Karpas-422 (cell line): Measurements from ENCODE around the gene RPL5. TPM values are rescaled to one million over a fixed set of nuclear protein-coding genes. Genes with fewer than 3 reads are reported as not detected.

ENCODE experiments used
- DNase-seq: peaks from one replicate; pipeline ENCODE4 v3.0.0-alpha.2; 2015
- H2AFZ ChIP-seq: fragments of 200-600 bp; sonication (generic); 2 replicates; pipeline ENCODE4 v1.6.1; 2014; ENCODE audit warnings: antibody characterized with exemption, low read length, mixed read lengths
- H3K27ac ChIP-seq: fragments of 200-600 bp; sonication (generic); 2 replicates; pipeline ENCODE4 v1.5.1; 2014; ENCODE audit warnings: mild to moderate bottlenecking, low read length, moderate library complexity
- H3K27me3 ChIP-seq: fragments of 200-600 bp; sonication (generic); 2 replicates; pipeline ENCODE4 v1.6.1; 2014; ENCODE audit warnings: low read length, mixed read lengths
- H3K36me3 ChIP-seq: fragments of 200-600 bp; sonication (generic); 2 replicates; pipeline ENCODE4 v1.6.1; 2014; ENCODE audit warnings: low read length, mixed read lengths; ENCODE audit not compliant: insufficient read depth
- H3K4me1 ChIP-seq: fragments of 200-600 bp; sonication (generic); 2 replicates; pipeline ENCODE4 v1.6.1; 2014; ENCODE audit warnings: mild to moderate bottlenecking, low read length, mixed read lengths
- H3K4me2 ChIP-seq: fragments of 200-600 bp; sonication (generic); 2 replicates; pipeline ENCODE4 v1.6.1; 2014; ENCODE audit warnings: low read length, low read depth, mild to moderate bottlenecking; ENCODE audit not compliant: poor library complexity, severe bottlenecking
- H3K4me3 ChIP-seq: fragments of 200-600 bp; sonication (generic); 2 replicates; pipeline ENCODE4 v1.5.1; 2014; ENCODE audit warnings: mild to moderate bottlenecking, antibody characterized with exemption, low read length, mixed read lengths
- H3K79me2 ChIP-seq: fragments of 200-600 bp; sonication (generic); 2 replicates; pipeline ENCODE4 v1.6.1; 2014; ENCODE audit warnings: mild to moderate bottlenecking, low read length, mixed read lengths
- H3K9ac ChIP-seq: fragments of 200-600 bp; sonication (generic); 2 replicates; pipeline ENCODE4 v1.6.0; 2014; ENCODE audit warnings: low read length
- H3K9me2 ChIP-seq: fragments of 200-600 bp; sonication (generic), shearing (Covaris generic); replicated peaks from 2 replicates; pipeline ENCODE4 v1.6.0; 2014; ENCODE audit warnings: mild to moderate bottlenecking, low read length, moderate library complexity; ENCODE audit not compliant: insufficient read depth
- H3K9me3 ChIP-seq: fragments of 300-700, 200-600 bp; sonication (generic); 2 replicates; pipeline ENCODE4 v1.6.1; 2014; ENCODE audit warnings: low read length, mixed read lengths
- H4K20me1 ChIP-seq: fragments of 200-600 bp; sonication (generic); 2 replicates; pipeline ENCODE4 v1.6.1; 2014; ENCODE audit warnings: mild to moderate bottlenecking, antibody characterized with exemption, low read length, low read depth; ENCODE audit not compliant: insufficient read depth
- total RNA-seq: library from RNA; depleted of rRNA; stranded (reverse); fragments of >200 nt; shearing (Covaris generic); gene quantifications from 2 replicates; pipeline ENCODE4 v1.2.3, GENCODE V29; 2014; ENCODE audit warnings: low replicate concordance

The RPL5 gene
- total RNA-seq, 1 experiment from 2014 or later, result 2,490 TPM

- H3K9ac ChIP-seq, result no peak overlapping the region
- no peak overlapping the region for H3K27ac ChIP-seq
- peak; percentile 46 for DNase-seq
- H3K79me2 ChIP-seq, result peaks cover 21% of the 10 kb centered on the region
- peaks cover 65% of the 10 kb centered on the region for H3K36me3 ChIP-seq
- H3K4me1 ChIP-seq, result peaks cover 12% of the 10 kb centered on the region
- peaks cover 41% of the 10 kb centered on the region for H4K20me1 ChIP-seq
- H3K4me2 ChIP-seq, result no peak overlapping the region
- H3K9me3 ChIP-seq, result no peaks in the 10 kb centered on the region
- H2AFZ ChIP-seq, result no peak overlapping the region
- no peaks in the 10 kb centered on the region for H3K9me2 ChIP-seq
- no peaks in the 10 kb centered on the region for H3K27me3 ChIP-seq
- H3K4me3 ChIP-seq, result no peak overlapping the region
Measured at GRCh38 chr1:92842082-92843045, 10.5 kb downstream of the RPL5 start.

GRCh38 chr1:92843046-92843423 is 11.2 kb downstream of the RPL5 start:
- H3K36me3 ChIP-seq, result peaks cover 58% of the 10 kb centered on the region
- no peak overlapping the region for H3K4me2 ChIP-seq
- no peak overlapping the region for H3K27ac ChIP-seq
- H3K4me3 ChIP-seq, result no peak overlapping the region
- H3K9me2 ChIP-seq, result no peaks in the 10 kb centered on the region
- H2AFZ ChIP-seq, result no peak overlapping the region
- H3K9ac ChIP-seq, result no peak overlapping the region
- H3K9me3 ChIP-seq, result no peaks in the 10 kb centered on the region
- DNase-seq, result peak; percentile 45
- H3K79me2 ChIP-seq, result peaks cover 14% of the 10 kb centered on the region
- peaks cover 6% of the 10 kb centered on the region for H3K4me1 ChIP-seq
- peaks cover 35% of the 10 kb centered on the region for H4K20me1 ChIP-seq
- H3K27me3 ChIP-seq, result no peaks in the 10 kb centered on the region

- no peaks in the 10 kb centered on the region for H3K27me3 ChIP-seq
- no peak overlapping the region for H3K4me2 ChIP-seq
- H3K4me1 ChIP-seq, result no peaks in the 10 kb centered on the region; the same call in 1 of the 2 replicates
- H3K36me3 ChIP-seq, result peaks cover 52% of the 10 kb centered on the region
- H3K9ac ChIP-seq, result no peak overlapping the region
- peaks cover 29% of the 10 kb centered on the region for H4K20me1 ChIP-seq
- H3K27ac ChIP-seq, result no peak overlapping the region
- H2AFZ ChIP-seq, result no peak overlapping the region
- no peak overlapping the region for H3K4me3 ChIP-seq
- DNase-seq, result peak; percentile 48
- no peaks in the 10 kb centered on the region for H3K9me3 ChIP-seq
- H3K79me2 ChIP-seq, result peaks cover 8% of the 10 kb centered on the region
- H3K9me2 ChIP-seq, result no peaks in the 10 kb centered on the region
Measured at GRCh38 chr1:92843429-92844352, 11.9 kb downstream of the RPL5 start.

- Histone ChIP-seq H3K9me3 (no peaks in the 10 kb centered on the region), H3K4me3 (no peak overlapping the region), H3K9ac (no peak overlapping the region), H3K79me2 (peaks cover under 1% of the 10 kb centered on the region), H3K27me3 (no peaks in the 10 kb centered on the region), H3K4me1 (no peaks in the 10 kb centered on the region), H3K36me3 (peaks cover 46% of the 10 kb centered on the region), H3K4me2 (no peak overlapping the region), H3K9me2 (no peaks in the 10 kb centered on the region), H2AFZ (no peak overlapping the region), H3K27ac (no peak overlapping the region), H4K20me1 (peaks cover 21% of the 10 kb centered on the region)
- DNase-seq, result no peak
Measured at GRCh38 chr1:92844439-92844838, 12.6 kb downstream of the RPL5 start.

- Histone ChIP-seq H3K27ac (no peak overlapping the region), H2AFZ (no peak overlapping the region), H3K9me3 (no peaks in the 10 kb centered on the region), H4K20me1 (peaks cover 9% of the 10 kb centered on the region), H3K9me2 (no peaks in the 10 kb centered on the region), H3K4me3 (no peak overlapping the region), H3K27me3 (no peaks in the 10 kb centered on the region), H3K79me2 (no peaks in the 10 kb centered on the region), H3K4me2 (no peak overlapping the region), H3K4me1 (no peaks in the 10 kb centered on the region), H3K9ac (no peak overlapping the region), H3K36me3 (peaks cover 31% of the 10 kb centered on the region)
- no peak for DNase-seq
Measured at GRCh38 chr1:92845908-92846307, 14.1 kb downstream of the RPL5 start.

- Histone ChIP-seq H3K36me3 (peaks cover 11% of the 10 kb centered on the region), H3K79me2 (no peaks in the 10 kb centered on the region), H3K27ac (no peak overlapping the region), H3K27me3 (no peaks in the 10 kb centered on the region), H3K4me2 (no peak overlapping the region), H3K4me3 (no peak overlapping the region), H3K4me1 (peaks cover under 1% of the 10 kb centered on the region; the same call in 1 of the 2 replicates), H4K20me1 (no peaks in the 10 kb centered on the region), H3K9me3 (no peaks in the 10 kb centered on the region), H3K9ac (no peak overlapping the region), H2AFZ (no peak overlapping the region), H3K9me2 (no peaks in the 10 kb centered on the region)
- no peak for DNase-seq
Measured at GRCh38 chr1:92848201-92848600, 16.4 kb downstream of the RPL5 start.

GRCh38 chr1:92850019-92850418 is 18.2 kb downstream of the RPL5 start:
- Histone ChIP-seq H3K79me2 (no peaks in the 10 kb centered on the region), H3K9ac (no peak overlapping the region), H3K4me2 (no peak overlapping the region), H3K27me3 (no peaks in the 10 kb centered on the region), H3K4me1 (peaks cover 5% of the 10 kb centered on the region; the same call in 1 of the 2 replicates), H3K4me3 (no peak overlapping the region), H3K9me2 (no peaks in the 10 kb centered on the region), H2AFZ (no peak overlapping the region), H3K9me3 (no peaks in the 10 kb centered on the region), H3K27ac (no peak overlapping the region), H3K36me3 (no peaks in the 10 kb centered on the region), H4K20me1 (no peaks in the 10 kb centered on the region)
- DNase-seq, result no peak

- no peak overlapping the region for H3K4me2 ChIP-seq
Measured at GRCh38 chr1:92851729-92852128, 19.9 kb downstream of the RPL5 start.

More at GRCh38 chr1:92851729-92852128, 19.9 kb downstream of the RPL5 start:
- no peak overlapping the region for H2AFZ ChIP-seq
- no peaks in the 10 kb centered on the region for H3K79me2 ChIP-seq
- H3K9me3 ChIP-seq, result no peaks in the 10 kb centered on the region
- H3K27ac ChIP-seq, result no peak overlapping the region
- H3K9ac ChIP-seq, result no peak overlapping the region
- no peaks in the 10 kb centered on the region for H3K36me3 ChIP-seq
- no peaks in the 10 kb centered on the region for H3K9me2 ChIP-seq
- H3K4me1 ChIP-seq, result peaks cover 5% of the 10 kb centered on the region; the same call in 1 of the 2 replicates
- H3K27me3 ChIP-seq, result no peaks in the 10 kb centered on the region
- no peaks in the 10 kb centered on the region for H4K20me1 ChIP-seq
- no peak for DNase-seq
- no peak overlapping the region for H3K4me3 ChIP-seq
